ENCODE results near the gene KLF7.

The KLF7 gene

DNA sequence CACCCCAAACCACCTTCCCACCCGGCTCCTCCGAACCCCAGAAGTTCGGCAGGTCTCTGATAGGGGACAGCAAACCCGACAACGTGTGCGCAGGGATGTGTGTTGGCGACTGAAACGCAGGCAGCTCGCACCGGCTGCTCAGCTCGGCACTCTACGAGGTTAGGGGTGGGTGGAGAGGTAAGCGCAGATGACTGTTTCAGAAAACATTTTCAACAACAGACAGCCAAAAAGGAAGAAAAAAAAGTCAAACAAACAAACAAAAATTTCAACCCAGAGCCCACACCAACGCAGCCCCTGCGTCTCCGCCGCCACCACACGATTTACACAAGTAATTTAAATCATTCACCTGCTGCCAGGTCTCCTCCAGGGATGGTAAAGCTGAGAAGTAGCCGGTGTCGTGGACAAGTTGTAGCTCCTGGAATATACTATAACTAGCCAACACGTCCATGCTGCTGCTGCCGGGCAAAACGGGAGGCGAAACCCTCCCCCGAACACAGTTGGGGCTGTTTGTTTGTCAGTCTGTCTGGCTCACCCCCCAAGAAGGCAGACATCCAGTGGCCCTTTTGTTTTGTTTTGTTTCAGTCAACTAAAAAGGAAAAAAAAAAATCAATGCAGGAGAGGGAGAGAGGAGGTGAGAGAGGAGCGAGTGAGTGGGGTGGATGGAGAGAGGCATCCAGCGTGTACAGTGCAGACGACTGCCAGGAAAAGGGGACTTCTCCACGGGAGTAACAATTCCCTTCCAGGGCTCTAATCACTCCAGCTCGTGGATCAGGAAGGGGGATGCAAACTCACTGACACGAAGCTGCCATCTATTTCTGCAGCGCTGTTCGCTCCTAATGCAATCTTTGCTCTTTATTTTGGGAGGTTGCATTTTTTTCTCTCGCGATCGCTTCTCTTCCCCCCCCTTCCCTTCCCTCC lies at the start of gene KLF7:
KLF7 (minus strand) TSS at position 828 of the 918 bp plus-strand sequence; CDS start at position 448, 380 bp downstream.
- no peaks in the 10 kb centered on the region for H3K9me3 Mint-ChIP-seq
- H3K27me3 Mint-ChIP-seq = no peaks in the 10 kb centered on the region
- peaks cover 55% of the 10 kb centered on the region for H3K4me1 Mint-ChIP-seq (ENCODE audit: low read depth)
- peaks cover 23% of the 10 kb centered on the region for H3K36me3 Mint-ChIP-seq (ENCODE audit: low read depth)
- H3K27ac Mint-ChIP-seq = peak within 1 kb of the TSS; percentile 99
- H3K4me3 Mint-ChIP-seq = peak within 1 kb of the TSS; percentile 98
- intact Hi-C loops (cut with micrococcal nuclease) = loop anchor here (1.0 to 10.0 kb wide), 2 partner anchors 22 to 59 kb away; no protein-coding TSS in a partner anchor

DNA sequence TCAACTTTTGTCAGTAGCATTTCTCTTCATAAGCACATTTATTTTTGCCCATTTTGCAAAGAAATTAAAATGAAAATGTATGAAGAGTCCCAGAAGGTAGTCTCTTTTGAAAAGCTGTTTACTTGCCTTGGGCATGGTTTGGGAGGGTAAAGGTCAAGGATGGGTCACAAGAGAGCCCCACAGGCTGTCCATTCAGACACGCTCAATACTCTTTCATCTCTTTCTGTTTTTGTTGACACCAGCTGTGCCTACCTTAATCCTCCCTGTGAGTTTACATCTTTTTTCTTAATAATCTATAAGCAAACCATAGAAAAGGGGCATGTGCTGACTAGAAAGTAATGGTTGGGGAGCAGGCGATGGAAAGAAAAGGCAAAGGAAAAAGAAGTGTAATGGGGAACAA lies 49.6 kb upstream of the KLF7 start:
- no peaks in the 10 kb centered on the region for H3K4me1 Mint-ChIP-seq (ENCODE audit: low read depth)
- H3K4me3 Mint-ChIP-seq = no peak overlapping the region

DNA sequence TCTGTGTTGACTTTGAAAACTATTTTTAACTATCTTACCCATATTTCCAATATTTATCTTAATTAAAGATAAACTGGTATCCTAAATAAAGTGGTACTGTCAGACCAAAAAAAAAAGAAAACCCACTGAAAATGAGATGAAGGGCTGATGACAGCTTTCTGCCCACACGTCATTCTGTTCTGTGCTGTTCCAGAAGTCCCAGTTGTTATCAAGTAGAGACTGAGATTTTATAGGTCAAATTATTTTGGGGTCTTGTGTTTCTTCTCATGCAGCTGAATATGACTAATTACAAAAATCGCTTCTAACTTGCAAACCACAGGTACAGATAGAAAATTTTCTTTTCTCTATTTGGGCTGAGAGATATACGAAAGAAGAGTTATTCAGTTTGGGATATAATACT lies 48.7 kb upstream of the KLF7 start:
- no peak overlapping the region for H3K27ac Mint-ChIP-seq
- H3K27me3 Mint-ChIP-seq = no peaks in the 10 kb centered on the region
- H3K4me1 Mint-ChIP-seq (ENCODE audit: low read depth) = no peaks in the 10 kb centered on the region
- H3K36me3 Mint-ChIP-seq (ENCODE audit: low read depth) = no peaks in the 10 kb centered on the region
- H3K9me3 Mint-ChIP-seq = no peaks in the 10 kb centered on the region
- intact Hi-C loops (cut with micrococcal nuclease) = no loop called here
- no peak overlapping the region for H3K4me3 Mint-ChIP-seq

More for the DNA sequence above, 49.6 kb upstream of the KLF7 start:
- intact Hi-C loops (cut with micrococcal nuclease) = no loop called here
- H3K9me3 Mint-ChIP-seq = no peaks in the 10 kb centered on the region
- H3K27ac Mint-ChIP-seq = no peak overlapping the region
- peaks cover 1% of the 10 kb centered on the region for H3K27me3 Mint-ChIP-seq
- H3K36me3 Mint-ChIP-seq (ENCODE audit: low read depth) = no peaks in the 10 kb centered on the region

DNA sequence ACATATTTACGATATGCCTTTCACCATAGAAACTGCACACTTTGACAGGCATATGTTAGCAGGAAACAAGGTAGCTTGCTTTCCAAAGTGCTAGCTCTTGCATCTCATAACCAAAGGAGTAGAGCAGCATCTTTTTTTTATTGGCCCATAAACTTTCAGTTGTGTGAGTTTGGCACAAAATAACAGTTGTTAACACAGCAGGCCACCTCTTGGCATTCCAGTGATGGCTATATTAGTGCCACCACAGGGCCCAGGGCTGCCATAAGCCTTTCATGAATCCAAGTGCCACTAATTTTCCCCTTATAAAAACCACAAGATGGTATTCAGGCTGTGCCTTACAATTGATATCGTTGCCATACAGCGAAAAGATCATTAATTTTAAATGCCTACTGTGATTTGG lies 40.3 kb upstream of the KLF7 start:
- H3K9me3 Mint-ChIP-seq = no peaks in the 10 kb centered on the region
- H3K4me3 Mint-ChIP-seq = no peak overlapping the region
- intact Hi-C loops (cut with micrococcal nuclease) = no loop called here
- H3K27ac Mint-ChIP-seq = no peak overlapping the region
- H3K4me1 Mint-ChIP-seq (ENCODE audit: low read depth) = no peaks in the 10 kb centered on the region
- H3K36me3 Mint-ChIP-seq (ENCODE audit: low read depth) = no peaks in the 10 kb centered on the region
- no peaks in the 10 kb centered on the region for H3K27me3 Mint-ChIP-seq

DNA sequence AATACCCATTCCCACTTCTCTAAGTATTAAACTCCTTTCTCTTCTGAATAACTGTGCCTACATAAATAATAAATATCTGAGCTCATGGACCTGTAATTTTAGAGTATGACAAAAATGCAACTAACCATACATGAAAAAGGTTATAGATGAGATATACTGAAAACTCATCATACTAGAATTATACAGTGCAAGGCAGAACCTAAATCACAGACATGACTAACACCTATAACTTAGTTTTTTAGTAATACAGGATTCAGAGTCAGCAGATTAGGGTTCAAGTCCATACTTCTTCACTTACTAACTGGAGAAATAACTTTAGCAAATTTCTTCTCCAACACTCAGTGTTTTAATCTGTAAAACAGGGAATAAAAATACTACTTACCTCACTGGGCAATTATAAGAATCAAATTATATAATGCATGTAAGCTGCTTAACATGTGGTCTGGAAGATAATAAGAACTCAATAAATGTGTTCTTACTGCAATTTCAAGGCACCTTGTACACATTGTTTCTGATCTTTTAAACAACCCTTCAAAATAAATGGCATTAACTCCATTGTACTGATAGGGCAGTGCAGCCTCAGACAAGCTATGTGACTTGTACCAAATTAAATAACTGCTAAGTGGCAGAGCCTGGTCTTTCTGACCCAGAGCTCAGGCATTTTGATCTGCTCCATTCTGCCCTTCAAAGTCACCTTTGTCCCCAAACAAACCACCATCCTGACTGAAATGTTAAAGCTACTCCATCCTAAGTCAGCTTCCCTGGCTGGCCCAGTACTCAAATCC lies 39.6 kb upstream of the KLF7 start:
- H3K36me3 Mint-ChIP-seq (ENCODE audit: low read depth) = no peaks in the 10 kb centered on the region
- H3K27me3 Mint-ChIP-seq = no peaks in the 10 kb centered on the region
- H3K4me1 Mint-ChIP-seq (ENCODE audit: low read depth) = no peaks in the 10 kb centered on the region
- no peak overlapping the region for H3K27ac Mint-ChIP-seq
- H3K4me3 Mint-ChIP-seq = no peak overlapping the region
- H3K9me3 Mint-ChIP-seq = no peaks in the 10 kb centered on the region
- intact Hi-C loops (cut with micrococcal nuclease) = no loop called here

DNA sequence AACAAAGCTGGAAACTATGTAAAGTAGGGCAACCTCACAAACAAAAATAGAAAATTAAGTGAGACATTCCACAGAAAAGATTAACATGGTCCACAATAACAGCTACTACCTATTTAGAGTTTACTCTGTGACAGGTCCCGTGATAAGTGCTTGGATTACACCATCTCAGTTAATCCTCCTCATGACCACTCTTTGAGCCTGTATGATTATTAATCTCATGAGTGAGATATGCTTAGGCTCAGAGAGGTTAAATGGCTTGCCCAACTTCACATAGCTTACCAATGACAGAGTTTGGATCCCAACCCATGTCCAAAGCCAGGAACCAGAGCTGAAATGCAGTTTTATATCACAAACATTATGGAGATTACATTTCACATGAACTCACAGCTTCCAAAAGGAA lies 37.3 kb upstream of the KLF7 start:
- H3K27me3 Mint-ChIP-seq = peaks cover 2% of the 10 kb centered on the region
- H3K4me3 Mint-ChIP-seq = no peak overlapping the region
- no peaks in the 10 kb centered on the region for H3K36me3 Mint-ChIP-seq (ENCODE audit: low read depth)
- no peak overlapping the region for H3K27ac Mint-ChIP-seq
- H3K4me1 Mint-ChIP-seq (ENCODE audit: low read depth) = no peaks in the 10 kb centered on the region
- intact Hi-C loops (cut with micrococcal nuclease) = no loop called here
- no peaks in the 10 kb centered on the region for H3K9me3 Mint-ChIP-seq

DNA sequence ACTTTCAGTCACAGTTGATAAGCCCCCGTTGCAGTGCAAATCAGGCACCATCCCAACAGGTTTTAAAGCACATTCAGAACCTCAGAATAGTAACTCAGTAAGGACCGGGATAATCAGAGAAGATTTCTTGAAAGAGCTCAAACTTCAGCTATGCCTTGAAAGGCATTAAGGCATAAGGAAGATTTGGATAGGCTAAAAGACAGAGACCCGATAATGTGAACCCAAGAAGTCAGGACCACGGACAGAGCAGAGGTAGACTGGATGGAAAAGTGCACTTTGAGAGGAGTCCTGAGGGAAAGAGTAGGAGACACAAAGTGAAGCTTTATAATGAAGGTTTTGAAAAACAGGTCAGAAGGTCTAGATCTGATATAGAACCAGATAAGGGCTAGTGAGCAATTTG lies 36.9 kb upstream of the KLF7 start:
- H3K36me3 Mint-ChIP-seq (ENCODE audit: low read depth) = no peaks in the 10 kb centered on the region
- H3K27me3 Mint-ChIP-seq = peaks cover 2% of the 10 kb centered on the region
- intact Hi-C loops (cut with micrococcal nuclease) = no loop called here
- no peaks in the 10 kb centered on the region for H3K9me3 Mint-ChIP-seq
- H3K4me3 Mint-ChIP-seq = no peak overlapping the region
- H3K27ac Mint-ChIP-seq = no peak overlapping the region
- no peaks in the 10 kb centered on the region for H3K4me1 Mint-ChIP-seq (ENCODE audit: low read depth)

DNA sequence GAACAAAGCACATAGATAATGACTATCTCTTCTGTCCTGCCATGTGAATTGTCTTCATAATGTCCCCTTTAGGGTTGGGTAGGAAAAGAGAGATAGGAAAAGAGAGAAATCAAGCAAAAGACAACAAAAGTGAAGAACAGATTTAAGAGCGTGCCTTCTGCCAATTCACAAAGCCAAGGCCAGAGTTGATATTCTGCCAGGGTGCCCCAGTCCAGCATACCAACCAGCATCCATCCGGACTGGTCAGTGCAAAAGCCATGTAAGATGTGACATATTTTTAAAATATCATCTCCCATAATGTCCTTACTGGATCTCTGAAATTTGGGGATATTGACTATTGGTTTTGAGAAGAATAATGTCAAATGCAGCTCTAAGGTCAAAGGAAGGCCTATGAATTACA lies 35.7 kb upstream of the KLF7 start:
- intact Hi-C loops (cut with micrococcal nuclease) = no loop called here
- Mint-ChIP-seq H3K4me3 (no peak overlapping the region), H3K36me3 (ENCODE audit: low read depth) (no peaks in the 10 kb centered on the region), H3K27ac (no peak overlapping the region), H3K4me1 (ENCODE audit: low read depth) (no peaks in the 10 kb centered on the region), H3K27me3 (peaks cover 2% of the 10 kb centered on the region), H3K9me3 (no peaks in the 10 kb centered on the region)

DNA sequence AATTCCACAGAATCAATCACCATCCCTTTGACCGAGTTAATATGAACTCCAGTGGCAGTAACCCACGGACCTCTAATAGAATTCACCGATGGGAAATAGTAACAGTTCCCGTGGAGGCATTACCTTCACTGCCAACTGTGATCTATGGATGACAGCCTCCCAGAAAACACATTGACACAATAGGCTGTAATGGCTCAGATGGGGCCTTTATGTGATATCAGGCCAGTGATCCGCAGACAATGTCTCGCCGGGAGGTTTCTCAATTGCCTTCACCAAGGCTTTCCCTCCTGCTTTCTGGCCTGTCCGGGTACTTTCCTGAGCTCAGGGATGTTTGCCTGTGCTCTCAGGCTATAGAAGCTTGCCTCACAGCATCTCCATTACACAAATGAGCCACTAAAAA lies 34.4 kb upstream of the KLF7 start:
- Mint-ChIP-seq H3K9me3 (no peaks in the 10 kb centered on the region), H3K27me3 (peaks cover 2% of the 10 kb centered on the region), H3K4me1 (ENCODE audit: low read depth) (no peaks in the 10 kb centered on the region), H3K4me3 (no peak overlapping the region), H3K36me3 (ENCODE audit: low read depth) (no peaks in the 10 kb centered on the region), H3K27ac (no peak overlapping the region)
- intact Hi-C loops (cut with micrococcal nuclease) = no loop called here

DNA sequence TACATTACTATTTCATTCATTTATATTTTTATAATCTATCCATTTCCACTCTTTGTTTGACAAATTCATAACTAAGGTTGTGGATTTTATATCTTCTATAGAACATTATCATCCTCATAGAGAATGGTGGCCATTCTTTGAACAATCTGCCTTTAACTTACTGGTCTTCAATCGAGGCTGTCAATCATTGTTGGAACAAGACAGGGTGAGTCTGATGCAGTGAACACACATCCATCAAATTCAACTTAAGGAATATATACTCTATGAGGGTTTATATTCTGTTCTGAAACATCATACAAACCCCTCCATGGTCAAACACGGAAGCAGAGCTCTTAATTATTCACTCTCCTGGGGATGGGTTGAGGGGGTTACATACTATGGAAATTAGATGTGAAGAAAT lies 28.3 kb upstream of the KLF7 start:
- H3K4me1 Mint-ChIP-seq (ENCODE audit: low read depth) = no peaks in the 10 kb centered on the region
- intact Hi-C loops (cut with micrococcal nuclease) = no loop called here
- no peaks in the 10 kb centered on the region for H3K9me3 Mint-ChIP-seq
- H3K27ac Mint-ChIP-seq = no peak overlapping the region
- peaks cover 2% of the 10 kb centered on the region for H3K27me3 Mint-ChIP-seq
- no peak overlapping the region for H3K4me3 Mint-ChIP-seq
- no peaks in the 10 kb centered on the region for H3K36me3 Mint-ChIP-seq (ENCODE audit: low read depth)

DNA sequence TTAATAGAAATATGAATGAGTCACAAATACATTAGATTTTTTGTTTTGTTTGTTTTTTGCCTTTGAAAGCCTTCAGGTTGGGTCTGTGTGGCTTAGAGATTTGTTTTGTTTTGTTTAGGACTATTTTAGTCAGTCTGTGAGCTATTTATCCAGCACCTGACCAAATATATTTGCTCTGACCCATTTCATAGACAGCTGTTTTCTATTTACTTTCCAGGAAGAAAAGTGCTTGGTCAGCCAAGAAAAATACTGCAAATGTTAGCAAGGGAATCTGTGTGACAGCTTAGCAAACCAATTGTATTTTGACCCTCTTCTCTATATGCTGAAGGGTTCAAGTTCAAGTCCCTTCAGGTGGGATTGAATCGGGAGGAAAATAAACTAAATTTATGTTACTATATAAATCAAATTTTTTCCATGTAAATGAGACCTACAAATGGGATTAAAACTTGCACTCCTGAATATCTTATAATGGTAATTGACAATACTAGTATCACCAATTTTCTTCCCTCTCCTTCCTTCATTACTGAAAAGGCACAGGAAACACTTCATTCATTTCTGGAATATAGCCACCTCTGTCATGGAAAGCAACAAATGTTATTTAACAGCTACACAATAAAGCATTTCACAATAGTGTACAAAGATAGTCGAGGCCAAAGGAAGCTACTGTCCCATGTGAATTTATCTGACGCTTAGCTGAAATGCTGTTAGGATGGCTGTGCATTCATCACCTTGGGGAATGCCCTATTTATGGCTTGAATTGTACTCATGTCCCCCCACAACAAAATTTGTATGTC lies 23.1 kb upstream of the KLF7 start:
- peaks cover 9% of the 10 kb centered on the region for H3K9me3 Mint-ChIP-seq
- H3K36me3 Mint-ChIP-seq (ENCODE audit: low read depth) = no peaks in the 10 kb centered on the region
- intact Hi-C loops (cut with micrococcal nuclease) = loop anchor here (10.0 kb wide), 1 partner anchor 194 kb away; no protein-coding TSS in a partner anchor
- H3K27ac Mint-ChIP-seq = no peak overlapping the region
- H3K27me3 Mint-ChIP-seq = peaks cover 2% of the 10 kb centered on the region
- no peaks in the 10 kb centered on the region for H3K4me1 Mint-ChIP-seq (ENCODE audit: low read depth)
- H3K4me3 Mint-ChIP-seq = no peak overlapping the region

DNA sequence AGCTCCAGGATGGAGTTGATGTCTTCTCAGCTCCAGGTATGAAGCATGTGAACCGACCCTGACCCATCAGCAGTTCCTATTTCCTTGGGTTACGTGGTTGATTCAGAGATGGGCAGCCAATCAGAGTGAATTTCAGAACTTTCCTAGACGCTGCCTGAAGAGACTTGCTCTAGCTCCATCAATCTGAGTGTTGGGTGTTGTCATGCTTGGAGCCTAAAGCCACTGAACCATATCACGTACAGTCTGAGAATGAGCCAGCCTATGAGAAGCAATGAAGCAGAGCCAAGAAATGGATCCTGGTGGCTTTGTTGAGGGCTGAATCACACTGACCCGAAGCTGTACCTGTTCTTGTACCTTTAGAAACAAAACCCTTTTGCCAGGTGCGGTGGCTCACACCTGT lies 19.6 kb upstream of the KLF7 start:
- no peaks in the 10 kb centered on the region for H3K4me1 Mint-ChIP-seq (ENCODE audit: low read depth)
- no peaks in the 10 kb centered on the region for H3K36me3 Mint-ChIP-seq (ENCODE audit: low read depth)
- H3K4me3 Mint-ChIP-seq = no peak overlapping the region
- no peak overlapping the region for H3K27ac Mint-ChIP-seq
- intact Hi-C loops (cut with micrococcal nuclease) = loop anchor here (10.0 kb wide), 1 partner anchor 191 kb away; no protein-coding TSS in a partner anchor
- peaks cover 9% of the 10 kb centered on the region for H3K9me3 Mint-ChIP-seq
- peaks cover 2% of the 10 kb centered on the region for H3K27me3 Mint-ChIP-seq

DNA sequence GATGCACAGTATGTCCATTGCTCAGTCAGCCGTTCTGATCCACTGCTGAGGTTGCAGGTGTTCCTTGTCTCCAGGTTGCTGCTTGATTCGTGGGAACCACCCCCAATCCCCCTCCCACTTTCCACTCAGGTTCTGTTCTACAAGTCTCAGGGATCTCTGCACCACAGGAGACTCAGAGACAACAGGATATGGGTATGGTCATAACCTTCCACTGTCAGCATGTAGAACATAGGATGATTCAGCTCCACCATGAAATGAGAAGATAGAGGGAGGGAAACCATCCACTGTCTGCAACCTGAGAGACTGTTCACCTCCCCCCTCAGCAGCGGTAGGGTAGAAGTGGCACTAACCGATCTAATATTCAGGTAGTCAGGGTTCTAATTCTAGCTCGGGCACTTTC lies 19.0 kb upstream of the KLF7 start:
- intact Hi-C loops (cut with micrococcal nuclease) = loop anchor here (10.0 kb wide), 1 partner anchor 190 kb away; no protein-coding TSS in a partner anchor
- Mint-ChIP-seq H3K27ac (no peak overlapping the region), H3K9me3 (peaks cover 9% of the 10 kb centered on the region), H3K27me3 (peaks cover 2% of the 10 kb centered on the region), H3K4me1 (ENCODE audit: low read depth) (no peaks in the 10 kb centered on the region), H3K36me3 (ENCODE audit: low read depth) (no peaks in the 10 kb centered on the region), H3K4me3 (no peak overlapping the region)
